Measurements from ENCODE around the gene SLC6A6. TPM values are rescaled to one million over a fixed set of nuclear protein-coding genes. Genes with fewer than 3 reads are reported as not detected.
A peak's percentile ranks its signal among the peaks of the same experiment; 100 is the strongest.

SLC6A6 gene
- total RNA-seq, 1 experiment from 2014 or later, result 72.6 TPM

GRCh38 chr3:14416453-14416852, 14.0 kb downstream of the SLC6A6 start:
- TF ChIP-seq CTCF (conservative IDR thresholded peaks at IDR 0.05), result no peak
- H3K27ac Mint-ChIP-seq, result peak overlapping the region; percentile 1 to 91 (median 44); a peak in 5 of 7 replicates

More at GRCh38 chr3:14416453-14416852, 14.0 kb downstream of the SLC6A6 start:
- H2BK20ac ChIP-seq (ENCODE audit: low read depth, low read length, poor library complexity, severe bottlenecking), result no peak overlapping the region
- no peaks in the 10 kb centered on the region for H4K20me1 ChIP-seq (ENCODE audit: control insufficient read depth, insufficient read depth, insufficient read length)
- H4K91ac ChIP-seq (ENCODE audit: insufficient read length, low read depth, low read length), result no peak overlapping the region
- Mint-ChIP-seq H3K27me3 (ENCODE audit: low read depth) (no peaks in the 10 kb centered on the region; the same call in 1 of the 2 replicates), H3K36me3 (ENCODE audit: insufficient read depth in 1 of 3, low read depth in 3 of 3) (peaks cover 23 to 44% (median 28%) of the 10 kb centered on the region in 3 experiments), H3K9me3 (no peaks in the 10 kb centered on the region; a peak in 1 of 5 replicates), H3K4me1 (peaks cover 50 to 59% of the 10 kb centered on the region in 2 experiments), H3K4me3 (no peak overlapping the region)
- H3K79me2 ChIP-seq (ENCODE audit: insufficient read depth, low read length), result peaks cover 8% of the 10 kb centered on the region; the same call in 1 of the 2 replicates
- H3K23me2 ChIP-seq (ENCODE audit: insufficient read length, low read depth, low read length, poor library complexity, severe bottlenecking), result no peaks in the 10 kb centered on the region
- H3K4ac ChIP-seq (ENCODE audit: low read depth, low read length), result no peak overlapping the region
- no peak overlapping the region for H3K18ac ChIP-seq (ENCODE audit: insufficient read length, low read depth, low read length)
- H3K4me1 ChIP-seq (ENCODE audit: insufficient read depth, low read length), result peaks cover 5% of the 10 kb centered on the region; the same call in 1 of the 2 replicates
- no peak overlapping the region for H2BK12ac ChIP-seq (ENCODE audit: insufficient read length, low read depth, low read length)
- no peak overlapping the region for H3K14ac ChIP-seq (ENCODE audit: insufficient read depth, low read length)
- no peak overlapping the region for H4K5ac ChIP-seq (ENCODE audit: insufficient read length, low read depth, low read length)
- no peak overlapping the region for H3K4me2 ChIP-seq (ENCODE audit: insufficient read depth, insufficient read length, low read length)
- H3K9me3 ChIP-seq (ENCODE audit: control insufficient read depth, low read depth, low read length), result no peaks in the 10 kb centered on the region
- no peak for DNase-seq
- H3K9ac ChIP-seq (ENCODE audit: extremely low read depth, insufficient read length, low read length), result no peak overlapping the region
- H2BK120ac ChIP-seq (ENCODE audit: low read depth, low read length, poor library complexity, severe bottlenecking), result no peak overlapping the region
- H3K79me1 ChIP-seq (ENCODE audit: insufficient read depth, low read depth, low read length, poor library complexity, severe bottlenecking), result peaks cover 4% of the 10 kb centered on the region
- H4K8ac ChIP-seq (replicated peaks; ENCODE audit: insufficient read length, low read depth, low read length), result no peak overlapping the region
- no peak overlapping the region for H3K27ac ChIP-seq (ENCODE audit: insufficient read length, low read depth, low read length)
- H2AFZ ChIP-seq (ENCODE audit: low read length), result no peak overlapping the region
- no peak overlapping the region for H2BK15ac ChIP-seq (ENCODE audit: low read depth, low read length)
- WGBS (ENCODE audit: extremely low coverage, insufficient read length, low lambda C conversion rate), result no CpG with 5 or more reads among the region's 6 CpGs
- no peak overlapping the region for H3T11ph ChIP-seq (ENCODE audit: low read length)
- no peaks in the 10 kb centered on the region for H3K27me3 ChIP-seq (ENCODE audit: insufficient read depth, low read length)
- H2BK5ac ChIP-seq (ENCODE audit: insufficient read length, low read length), result no peak overlapping the region
- no peak overlapping the region for H2AK5ac ChIP-seq (ENCODE audit: insufficient read length, low read length)
- no peak overlapping the region for H3K56ac ChIP-seq (ENCODE audit: insufficient read length, low read depth, low read length)
- H3K23ac ChIP-seq (ENCODE audit: insufficient read length, low read depth, low read length), result no peak overlapping the region

Data from H9 (cell line).